ENCODE measurements around the gene DPP4. TPM values are rescaled to one million over a fixed set of nuclear protein-coding genes. Genes with fewer than 3 reads are reported as not detected.
"Not testable (repeated sequence)": the region's sequence is repeated elsewhere in the genome, so short reads cannot be mapped to it uniquely, and the experiment has no call there.

Gene DPP4
- total RNA-seq, 1 donor from 2014 or later = not detected

DNA sequence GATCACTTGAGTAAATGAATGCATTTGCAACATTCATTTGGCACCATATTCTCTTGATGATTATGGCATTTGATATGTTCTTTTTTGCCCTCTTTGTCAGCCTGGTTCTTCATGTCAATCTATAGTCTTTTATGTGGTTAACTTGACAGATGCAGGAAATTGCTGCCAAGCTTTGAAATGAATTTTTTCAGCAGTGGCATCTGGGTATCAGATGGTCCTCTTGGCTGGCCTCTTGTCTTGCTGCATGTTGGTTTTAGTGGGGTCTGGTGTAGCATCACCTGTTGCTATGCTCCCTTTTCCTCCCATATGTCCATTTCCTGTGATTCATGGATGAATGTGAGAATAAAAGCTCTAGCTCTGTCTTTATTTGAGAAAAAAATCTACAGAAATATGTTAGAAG lies 119.9 kb downstream of the DPP4 start:
- Mint-ChIP-seq H3K4me3 (ENCODE audit: unreplicated experiment) (no peak overlapping the region), H3K27ac (ENCODE audit: unreplicated experiment) (no peak overlapping the region), H3K4me1 (ENCODE audit: unreplicated experiment) (no peaks in the 10 kb centered on the region), H3K27me3 (ENCODE audit: unreplicated experiment) (peaks cover 47% of the 10 kb centered on the region), H3K9me3 (ENCODE audit: unreplicated experiment) (no peaks in the 10 kb centered on the region), H3K36me3 (ENCODE audit: unreplicated experiment) (no peaks in the 10 kb centered on the region)
- no peak for DNase-seq (ENCODE audit: extremely low spot score, unreplicated experiment)
- TF ChIP-seq, protein P1, sequence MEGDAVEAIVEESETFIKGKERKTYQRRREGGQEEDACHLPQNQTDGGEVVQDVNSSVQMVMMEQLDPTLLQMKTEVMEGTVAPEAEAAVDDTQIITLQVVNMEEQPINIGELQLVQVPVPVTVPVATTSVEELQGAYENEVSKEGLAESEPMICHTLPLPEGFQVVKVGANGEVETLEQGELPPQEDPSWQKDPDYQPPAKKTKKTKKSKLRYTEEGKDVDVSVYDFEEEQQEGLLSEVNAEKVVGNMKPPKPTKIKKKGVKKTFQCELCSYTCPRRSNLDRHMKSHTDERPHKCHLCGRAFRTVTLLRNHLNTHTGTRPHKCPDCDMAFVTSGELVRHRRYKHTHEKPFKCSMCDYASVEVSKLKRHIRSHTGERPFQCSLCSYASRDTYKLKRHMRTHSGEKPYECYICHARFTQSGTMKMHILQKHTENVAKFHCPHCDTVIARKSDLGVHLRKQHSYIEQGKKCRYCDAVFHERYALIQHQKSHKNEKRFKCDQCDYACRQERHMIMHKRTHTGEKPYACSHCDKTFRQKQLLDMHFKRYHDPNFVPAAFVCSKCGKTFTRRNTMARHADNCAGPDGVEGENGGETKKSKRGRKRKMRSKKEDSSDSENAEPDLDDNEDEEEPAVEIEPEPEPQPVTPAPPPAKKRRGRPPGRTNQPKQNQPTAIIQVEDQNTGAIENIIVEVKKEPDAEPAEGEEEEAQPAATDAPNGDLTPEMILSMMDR (IDR thresholded peaks at IDR 0.05) = no peak

DNA sequence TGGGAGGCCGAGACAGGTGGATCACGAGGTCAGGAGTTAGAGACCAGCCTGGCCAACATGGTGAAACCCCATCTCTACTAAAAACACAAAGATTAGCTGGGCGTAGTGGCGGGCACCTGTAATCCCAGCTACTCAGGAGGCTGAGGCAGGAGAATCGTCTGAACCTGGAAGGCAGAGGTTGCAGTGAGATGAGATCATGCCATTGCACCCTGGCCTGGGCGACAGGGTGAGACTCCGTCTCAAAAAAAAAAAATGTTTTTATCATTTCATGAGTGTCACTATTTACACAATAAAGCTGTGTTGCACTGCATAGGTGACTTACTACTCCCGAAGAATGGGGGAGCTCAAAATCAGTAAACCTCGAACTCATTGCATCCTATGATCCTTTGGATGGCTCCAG lies 120.6 kb downstream of the DPP4 start:
- not testable (repeated sequence) for H3K9me3 Mint-ChIP-seq (ENCODE audit: unreplicated experiment); H3K4me1 Mint-ChIP-seq (ENCODE audit: unreplicated experiment)

DNA sequence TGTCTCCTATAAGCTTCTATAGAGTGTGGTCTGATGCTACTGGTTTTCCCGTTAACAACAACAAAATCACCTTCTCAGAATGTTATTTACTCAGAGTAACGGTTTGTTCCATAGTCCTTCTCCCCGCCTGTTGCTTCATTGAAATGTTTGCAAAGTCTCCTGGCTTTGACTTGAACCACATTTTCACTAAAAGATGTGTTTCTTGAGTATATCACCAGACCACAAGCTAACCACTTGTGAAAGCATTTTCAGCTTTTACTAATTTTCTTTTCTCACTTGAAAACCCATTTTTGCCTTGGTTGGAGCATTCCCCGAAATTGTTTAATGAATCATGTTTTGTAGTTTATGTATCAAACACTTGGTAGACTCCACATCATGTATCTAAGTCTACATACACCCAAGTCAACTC lies 121.2 kb downstream of the DPP4 start:
- H3K27ac Mint-ChIP-seq (ENCODE audit: unreplicated experiment) = no peak overlapping the region
- no peaks in the 10 kb centered on the region for H3K4me1 Mint-ChIP-seq (ENCODE audit: unreplicated experiment)
- TF ChIP-seq, protein P1 (IDR thresholded peaks at IDR 0.05) = no peak
- peaks cover 50% of the 10 kb centered on the region for H3K27me3 Mint-ChIP-seq (ENCODE audit: unreplicated experiment)
- no peak for DNase-seq (ENCODE audit: extremely low spot score, unreplicated experiment)
- no peak overlapping the region for H3K4me3 Mint-ChIP-seq (ENCODE audit: unreplicated experiment)
- no peaks in the 10 kb centered on the region for H3K36me3 Mint-ChIP-seq (ENCODE audit: unreplicated experiment)
- no peaks in the 10 kb centered on the region for H3K9me3 Mint-ChIP-seq (ENCODE audit: unreplicated experiment)

More for the DNA sequence above, 120.6 kb downstream of the DPP4 start:
- peaks cover 48% of the 10 kb centered on the region for H3K27me3 Mint-ChIP-seq (ENCODE audit: unreplicated experiment)
- not testable (repeated sequence) for H3K4me3 Mint-ChIP-seq (ENCODE audit: unreplicated experiment); DNase-seq (ENCODE audit: extremely low spot score, unreplicated experiment); H3K36me3 Mint-ChIP-seq (ENCODE audit: unreplicated experiment); H3K27ac Mint-ChIP-seq (ENCODE audit: unreplicated experiment)

DNA sequence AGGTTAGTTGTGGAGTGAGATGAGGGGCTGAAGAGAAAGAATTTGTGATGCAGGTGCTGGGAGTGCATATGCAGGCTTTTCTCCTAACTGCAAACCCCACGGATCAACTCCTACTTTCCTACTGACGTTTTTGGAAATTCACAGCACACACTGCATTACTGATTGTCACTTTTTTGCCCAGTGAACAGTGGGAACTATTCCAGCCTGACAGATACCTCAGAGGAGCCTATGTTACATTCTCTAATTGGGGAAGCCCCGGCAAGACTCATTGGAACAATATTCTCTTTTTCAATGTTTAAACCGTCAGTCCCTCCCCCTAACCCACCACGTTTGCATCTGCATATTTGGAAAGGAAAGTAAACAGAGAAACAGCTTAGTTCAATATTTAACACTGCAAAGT lies 126.2 kb downstream of the DPP4 start:
- peaks cover 52% of the 10 kb centered on the region for H3K27me3 Mint-ChIP-seq (ENCODE audit: unreplicated experiment)
- no peak overlapping the region for H3K27ac Mint-ChIP-seq (ENCODE audit: unreplicated experiment)
- no peak overlapping the region for H3K4me3 Mint-ChIP-seq (ENCODE audit: unreplicated experiment)
- no peaks in the 10 kb centered on the region for H3K36me3 Mint-ChIP-seq (ENCODE audit: unreplicated experiment)
- no peaks in the 10 kb centered on the region for H3K4me1 Mint-ChIP-seq (ENCODE audit: unreplicated experiment)
- TF ChIP-seq, protein P1 (IDR thresholded peaks at IDR 0.05) = no peak
- H3K9me3 Mint-ChIP-seq (ENCODE audit: unreplicated experiment) = no peaks in the 10 kb centered on the region
- DNase-seq (ENCODE audit: extremely low spot score, unreplicated experiment) = no peak

DNA sequence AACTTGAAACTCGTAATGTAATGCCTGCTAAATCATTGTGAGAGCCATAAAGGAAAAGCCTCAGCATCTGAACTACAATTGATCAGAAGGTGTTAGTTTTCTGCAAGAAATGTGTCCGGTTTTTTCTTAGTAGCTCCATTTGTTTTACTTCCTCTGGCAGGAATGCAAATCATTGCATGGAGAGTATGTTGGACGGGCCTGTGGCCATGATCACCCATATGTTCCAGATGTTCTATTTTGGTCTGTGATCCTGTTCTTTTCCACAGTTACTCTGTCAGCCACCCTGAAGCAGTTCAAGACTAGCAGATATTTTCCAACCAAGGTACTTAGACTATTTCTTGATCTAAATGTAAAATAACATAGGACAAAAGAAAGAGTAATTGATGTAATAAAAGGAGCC lies 126.6 kb downstream of the DPP4 start:
- H3K27ac Mint-ChIP-seq (ENCODE audit: unreplicated experiment) = no peak overlapping the region
- no peaks in the 10 kb centered on the region for H3K36me3 Mint-ChIP-seq (ENCODE audit: unreplicated experiment)
- TF ChIP-seq, protein P1 (IDR thresholded peaks at IDR 0.05) = no peak
- no peaks in the 10 kb centered on the region for H3K4me1 Mint-ChIP-seq (ENCODE audit: unreplicated experiment)
- no peak overlapping the region for H3K4me3 Mint-ChIP-seq (ENCODE audit: unreplicated experiment)
- no peaks in the 10 kb centered on the region for H3K9me3 Mint-ChIP-seq (ENCODE audit: unreplicated experiment)
- H3K27me3 Mint-ChIP-seq (ENCODE audit: unreplicated experiment) = peaks cover 51% of the 10 kb centered on the region
- DNase-seq (ENCODE audit: extremely low spot score, unreplicated experiment) = no peak
